Right lobe of liver (tissue), 6 donors: ENCODE results near the gene KCNG3. TPM values are rescaled to one million over a fixed set of nuclear protein-coding genes. Genes with fewer than 3 reads are reported as not detected.

ENCODE experiments used
- ATAC-seq, 4 donors: fragments of 200-7000 bp; cut with Tn5 transposase; one replicate each; pipeline ENCODE4 v1.9.1; 2020; ENCODE audit warnings: mild to moderate bottlenecking in 4 of 4, moderate library complexity in 4 of 4
- DNase-seq, 3 donors: peaks; one replicate each; pipeline ENCODE4 v3.0.0-alpha.2; 2020
- H3K27ac ChIP-seq, 3 donors: fragments of 200-600 bp; one replicate each; pipeline ENCODE4 v1.8.0; 2022
- H3K27me3 ChIP-seq, 2 donors: fragments of 200-600 bp; one replicate each; pipeline ENCODE4 v1.8.0; 2022
- H3K36me3 ChIP-seq, 4 donors: fragments of 200-600 bp; sonication (generic) in 1 of 4; one replicate each; pipeline versions ENCODE4 v1.5.1 to v1.8.0; 2017 to 2022; ENCODE audit warnings: control low read depth in 1 of 4
- H3K4me1 ChIP-seq, 4 donors: fragments of 200-600 bp; sonication (generic) in 1 of 4; one replicate each; pipeline versions ENCODE4 v1.5.1 to v1.8.0; 2017 to 2022; ENCODE audit warnings: control low read depth in 1 of 4
- H3K4me3 ChIP-seq, 3 donors: fragments of 200-600 bp; one replicate each; pipeline ENCODE4 v1.8.0; 2022
- H3K9me3 ChIP-seq, 4 donors: fragments of 200-600 bp; sonication (generic) in 1 of 4; one replicate each; pipeline versions ENCODE4 v1.5.1 to v1.8.0; 2017 to 2022; ENCODE audit warnings: control low read depth in 1 of 4
- POLR2A ChIP-seq: fragments of 450-650 bp; IDR thresholded peaks from one replicate; pipeline ENCODE4 v1.6.1; 2017; ENCODE audit warnings: antibody characterized with exemption, mild to moderate bottlenecking
- WGBS: methylation state at CpG from one replicate; pipeline ENCODE4 v1.1.6; 2018; ENCODE audit warnings: low coverage, low lambda C conversion rate; ENCODE audit not compliant: insufficient coverage; ENCODE audit errors: missing lambda C conversion rate; 5-methylcytosine and 5-hydroxymethylcytosine counted together
- intact Hi-C, 2 donors: fragments of 100-400 bp; cut with DNase I; formaldehyde crosslinking; loops; one replicate each; pipeline versions ENCODE4 v1.11.2 to v1.14.1; 2022
- total RNA-seq, 6 experiments: library from RNA; depleted of rRNA in 2 of 6; stranded (reverse); fragments of >200 nt in 2 of 6; fragmentation: NEBNext Ultra II Directional in 3 of 6; extraction: Animal tissue kit (Norgen Biotek cat#: 25700) in 3 of 6; gene quantifications; one replicate each; pipeline versions ENCODE4 v1.1.0 to v1.2.4, GENCODE V29; 2016 to 2023
- TF ChIP-seq, protein P1 (sequence below), 4 donors: fragments of 200-600 bp in 3 of 4; fragments of 450-650 bp in 1 of 4; IDR thresholded peaks; one replicate each; pipeline versions ENCODE4 v1.5.1 to v1.8.0; 2016 to 2022; ENCODE audit warnings: antibody characterized with exemption in 4 of 4, mild to moderate bottlenecking in 2 of 4
- donor health status: DM: no; HTN: yes; CAD: no.
- donor health status: DM: no; HTN: no; CAD: no.
- donor health status: DM: no; HTN: no; CAD: no.
- donor health status: DM: no; HTN: yes; CAD: no.
- donor health status: DM: no; HTN: yes; CAD: no.

Gene KCNG3
- total RNA-seq, 6 experiments from 2014 or later, result 0.06 TPM; not detected in 5

- Histone ChIP-seq H3K27ac (no peak overlapping the region), H3K9me3 (no peaks in the 10 kb centered on the region), H3K4me1 (no peaks in the 10 kb centered on the region), H3K4me3 (no peak overlapping the region), H3K36me3 (no peaks in the 10 kb centered on the region), H3K27me3 (no peaks in the 10 kb centered on the region)
- intact Hi-C loops, result no loop called here
- DNase-seq (no peak), ATAC-seq (no peak)
- TF ChIP-seq, protein P1, sequence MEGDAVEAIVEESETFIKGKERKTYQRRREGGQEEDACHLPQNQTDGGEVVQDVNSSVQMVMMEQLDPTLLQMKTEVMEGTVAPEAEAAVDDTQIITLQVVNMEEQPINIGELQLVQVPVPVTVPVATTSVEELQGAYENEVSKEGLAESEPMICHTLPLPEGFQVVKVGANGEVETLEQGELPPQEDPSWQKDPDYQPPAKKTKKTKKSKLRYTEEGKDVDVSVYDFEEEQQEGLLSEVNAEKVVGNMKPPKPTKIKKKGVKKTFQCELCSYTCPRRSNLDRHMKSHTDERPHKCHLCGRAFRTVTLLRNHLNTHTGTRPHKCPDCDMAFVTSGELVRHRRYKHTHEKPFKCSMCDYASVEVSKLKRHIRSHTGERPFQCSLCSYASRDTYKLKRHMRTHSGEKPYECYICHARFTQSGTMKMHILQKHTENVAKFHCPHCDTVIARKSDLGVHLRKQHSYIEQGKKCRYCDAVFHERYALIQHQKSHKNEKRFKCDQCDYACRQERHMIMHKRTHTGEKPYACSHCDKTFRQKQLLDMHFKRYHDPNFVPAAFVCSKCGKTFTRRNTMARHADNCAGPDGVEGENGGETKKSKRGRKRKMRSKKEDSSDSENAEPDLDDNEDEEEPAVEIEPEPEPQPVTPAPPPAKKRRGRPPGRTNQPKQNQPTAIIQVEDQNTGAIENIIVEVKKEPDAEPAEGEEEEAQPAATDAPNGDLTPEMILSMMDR (IDR thresholded peaks at IDR 0.05), result no peak
- TF ChIP-seq POLR2A, result no peak
- WGBS, result 66% methylated on average over 3 of the region's 3 CpGs
These were observed 72.1 kb downstream of the KCNG3 start for GRCh38 chr2:42421601-42422239.

- DNase-seq (no peak), ATAC-seq (no peak)
- H3K27me3 ChIP-seq, result no peaks in the 10 kb centered on the region
- H3K4me3 ChIP-seq, result no peak overlapping the region
- intact Hi-C loops, result no loop called here
- WGBS, result 69% methylated on average over 3 of the region's 3 CpGs
- H3K27ac ChIP-seq, result no peak overlapping the region
- no peaks in the 10 kb centered on the region for H3K4me1 ChIP-seq
- H3K9me3 ChIP-seq, result no peaks in the 10 kb centered on the region
- TF ChIP-seq, protein P1 (IDR thresholded peaks at IDR 0.05), result no peak
- no peak for TF ChIP-seq POLR2A
- no peaks in the 10 kb centered on the region for H3K36me3 ChIP-seq
These were observed 72.7 kb downstream of the KCNG3 start for GRCh38 chr2:42421157-42421485.

GRCh38 chr2:42414648-42415047 is 79.1 kb downstream of the KCNG3 start:
- H3K4me1 ChIP-seq, result no peaks in the 10 kb centered on the region
- intact Hi-C loops, result no loop called here
- H3K36me3 ChIP-seq, result no peaks in the 10 kb centered on the region
- no peak overlapping the region for H3K4me3 ChIP-seq
- H3K27me3 ChIP-seq, result no peaks in the 10 kb centered on the region
- no peak for ATAC-seq
- H3K9me3 ChIP-seq, result no peaks in the 10 kb centered on the region
- H3K27ac ChIP-seq, result no peak overlapping the region
- DNase-seq, result no peak
- no peak for TF ChIP-seq POLR2A
- TF ChIP-seq, protein P1 (IDR thresholded peaks at IDR 0.05), result no peak

DNA sequence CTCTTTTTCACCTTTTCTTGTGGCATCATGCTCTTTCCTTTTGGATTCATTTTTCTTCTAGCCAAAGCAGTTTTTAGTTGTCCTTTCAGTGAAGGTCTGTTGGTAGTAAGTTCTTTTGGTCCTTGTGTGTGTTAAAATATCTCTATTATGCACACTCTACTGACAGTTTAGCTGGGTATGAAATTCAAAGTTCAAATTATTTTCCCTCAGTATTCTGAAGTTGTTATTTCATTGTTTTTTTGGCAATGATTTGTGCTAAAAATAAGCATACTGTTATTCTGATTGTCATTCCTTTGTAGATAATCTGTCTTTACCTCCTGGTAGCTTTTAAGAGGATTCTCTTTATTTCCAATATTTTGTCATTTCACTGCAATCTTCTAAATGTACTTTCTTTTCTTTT is 79.6 kb downstream of the KCNG3 start:
- no peaks in the 10 kb centered on the region for H3K36me3 ChIP-seq
- H3K4me3 ChIP-seq, result no peak overlapping the region
- ATAC-seq (no peak), DNase-seq (no peak)
- H3K9me3 ChIP-seq, result no peaks in the 10 kb centered on the region
- no peak overlapping the region for H3K27ac ChIP-seq
- H3K27me3 ChIP-seq, result no peaks in the 10 kb centered on the region
- TF ChIP-seq POLR2A, result no peak
- TF ChIP-seq, protein P1 (IDR thresholded peaks at IDR 0.05), result no peak
- H3K4me1 ChIP-seq, result no peaks in the 10 kb centered on the region
- intact Hi-C loops, result no loop called here
